ENCODE data around the gene CHST12.

DNA sequence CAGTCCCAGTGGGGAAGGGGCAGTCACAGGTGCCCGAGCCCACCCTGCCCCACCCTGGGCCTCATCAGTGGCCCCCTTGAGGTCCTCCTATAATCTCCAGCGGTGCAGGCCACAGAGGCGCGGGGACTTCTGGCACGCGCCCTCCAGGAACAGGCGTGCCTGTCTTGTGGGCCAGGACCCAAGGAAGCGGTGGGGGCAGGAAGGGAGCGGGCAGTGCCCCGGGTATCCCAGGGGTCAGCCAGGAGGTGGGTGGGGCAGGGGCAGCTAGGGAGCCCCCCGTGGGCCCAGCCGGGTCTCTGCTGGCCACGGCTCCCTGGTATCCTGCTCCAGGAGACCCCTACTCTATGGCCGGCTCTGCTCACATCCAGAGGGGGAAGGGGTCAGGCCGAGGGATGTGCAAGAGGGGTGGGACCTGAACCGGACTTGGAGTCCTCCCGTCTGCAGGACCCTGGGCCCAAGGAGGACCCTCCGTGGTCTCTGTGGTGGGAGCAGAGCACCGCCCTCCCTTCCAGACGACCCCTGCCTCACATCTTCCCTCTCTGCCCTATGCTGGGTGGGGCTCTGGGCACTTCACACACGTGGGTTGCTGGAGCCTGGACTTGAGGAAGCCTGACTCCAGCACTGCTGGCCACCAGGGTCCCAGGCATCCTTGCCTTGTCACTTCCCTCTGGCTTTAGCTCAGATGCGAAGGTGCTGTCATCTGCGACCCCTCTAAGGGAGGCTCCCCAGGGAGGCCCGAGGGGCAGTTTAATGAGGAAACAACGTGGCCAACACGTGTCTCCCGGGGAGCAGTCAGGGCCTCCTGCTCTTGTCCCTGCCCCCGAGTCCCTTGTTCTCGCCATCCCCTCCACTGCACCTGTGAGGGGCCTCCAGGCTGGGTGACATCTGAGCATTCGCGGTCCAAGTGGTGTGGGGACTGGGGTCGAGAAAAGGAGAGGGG, 91.0 kb downstream of the CHST12 start:
- TF ChIP-seq, protein P1, sequence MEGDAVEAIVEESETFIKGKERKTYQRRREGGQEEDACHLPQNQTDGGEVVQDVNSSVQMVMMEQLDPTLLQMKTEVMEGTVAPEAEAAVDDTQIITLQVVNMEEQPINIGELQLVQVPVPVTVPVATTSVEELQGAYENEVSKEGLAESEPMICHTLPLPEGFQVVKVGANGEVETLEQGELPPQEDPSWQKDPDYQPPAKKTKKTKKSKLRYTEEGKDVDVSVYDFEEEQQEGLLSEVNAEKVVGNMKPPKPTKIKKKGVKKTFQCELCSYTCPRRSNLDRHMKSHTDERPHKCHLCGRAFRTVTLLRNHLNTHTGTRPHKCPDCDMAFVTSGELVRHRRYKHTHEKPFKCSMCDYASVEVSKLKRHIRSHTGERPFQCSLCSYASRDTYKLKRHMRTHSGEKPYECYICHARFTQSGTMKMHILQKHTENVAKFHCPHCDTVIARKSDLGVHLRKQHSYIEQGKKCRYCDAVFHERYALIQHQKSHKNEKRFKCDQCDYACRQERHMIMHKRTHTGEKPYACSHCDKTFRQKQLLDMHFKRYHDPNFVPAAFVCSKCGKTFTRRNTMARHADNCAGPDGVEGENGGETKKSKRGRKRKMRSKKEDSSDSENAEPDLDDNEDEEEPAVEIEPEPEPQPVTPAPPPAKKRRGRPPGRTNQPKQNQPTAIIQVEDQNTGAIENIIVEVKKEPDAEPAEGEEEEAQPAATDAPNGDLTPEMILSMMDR (IDR thresholded peaks at IDR 0.05; ENCODE audit: low read length), result no peak
- TF ChIP-seq EZH2 (optimal IDR thresholded peaks at IDR 0.05; ENCODE audit: low read depth, low read length), result no peak
- no peak for TF ChIP-seq EZH2phosphoT487 (IDR thresholded peaks at IDR 0.05; ENCODE audit: low read length)

Data from MM.1S (cell line).